ENCODE results near the gene CARD19. TPM values are rescaled to one million over a fixed set of nuclear protein-coding genes. Genes with fewer than 3 reads are reported as not detected.

The CARD19 gene
- total RNA-seq, 1 donor from 2014 or later, result 25.6 TPM

GRCh38 chr9:93161786-93162562 lies 66.0 kb downstream of the CARD19 start:
- intact Hi-C loops (cut with DNase I), result no loop called here
- no peaks in the 10 kb centered on the region for H3K36me3 ChIP-seq
- no peak for ATAC-seq

More at GRCh38 chr9:93161786-93162562, 66.0 kb downstream of the CARD19 start:
- Histone ChIP-seq H3K4me3 (no peak overlapping the region), H3K27me3 (ENCODE audit: low read depth) (no peaks in the 10 kb centered on the region), H3K27ac (no peak overlapping the region), H3K9me3 (no peaks in the 10 kb centered on the region), H3K4me1 (no peaks in the 10 kb centered on the region)
- no peak for DNase-seq
- TF ChIP-seq CTCF (IDR thresholded peaks at IDR 0.05), result no peak

Other genes starting within 250 kb of the CARD19 start
- 9.0 TPM for gene ZNF484, start 218.2 kb upstream of the CARD19 start, total RNA-seq
- 23.9 TPM for gene FGD3, start 148.7 kb upstream of the CARD19 start, total RNA-seq
- gene SUSD3, start 37.5 kb upstream of the CARD19 start, total RNA-seq, result 5.3 TPM
- gene NINJ1, start 38.0 kb downstream of the CARD19 start, total RNA-seq, result 46.6 TPM
- gene WNK2, start 87.9 kb downstream of the CARD19 start, total RNA-seq, result 7.7 TPM

Measured in lower lobe of right lung (tissue), 2 donors.